Astrocyte (in vitro differentiated cells and primary cell): Measurements from ENCODE around the gene SIRT3. TPM values are rescaled to one million over a fixed set of nuclear protein-coding genes. Genes with fewer than 3 reads are reported as not detected.

Experiments
- DNase-seq: peaks from one replicate; pipeline ENCODE4 v3.0.0-alpha.2; 2010; ENCODE audit warnings: low read depth
- FAIRE-seq: peaks from 2 replicates; lab custom pipeline; 2011; peaks lifted over from hg19 to GRCh38; lab: Jason Lieb, UNC
- H2AFZ ChIP-seq: 2 replicates; pipeline ENCODE4 v1.6.0; 2012; ENCODE audit warnings: low read depth, low read length, inconsistent platforms
- H3K27ac ChIP-seq: 2 replicates; pipeline ENCODE4 v1.5.1; 2011; ENCODE audit warnings: low read depth, low read length, inconsistent platforms
- H3K27me3 ChIP-seq: 2 replicates; pipeline ENCODE4 v1.6.0; 2011; ENCODE audit warnings: low read length, inconsistent platforms; ENCODE audit not compliant: insufficient read depth
- H3K36me3 ChIP-seq: 2 replicates; pipeline ENCODE4 v1.5.1; 2011; ENCODE audit warnings: low read length, inconsistent platforms; ENCODE audit not compliant: insufficient read depth
- H3K4me1 ChIP-seq: 2 replicates; pipeline ENCODE4 v1.5.1; 2011; ENCODE audit warnings: low read length, inconsistent platforms; ENCODE audit not compliant: insufficient read depth
- H3K4me2 ChIP-seq: 2 replicates; pipeline ENCODE4 v1.6.0; 2012; ENCODE audit warnings: low read length, inconsistent platforms
- H3K4me3 ChIP-seq: 2 replicates; pipeline ENCODE4 v1.5.1; 2011; ENCODE audit warnings: low read depth, mild to moderate bottlenecking, low read length, inconsistent platforms; ENCODE audit not compliant: insufficient read depth
- H3K79me2 ChIP-seq: 2 replicates; pipeline ENCODE4 v1.6.0; 2012; ENCODE audit warnings: mild to moderate bottlenecking, low read length, inconsistent platforms; ENCODE audit not compliant: insufficient read depth
- H3K9ac ChIP-seq: 2 replicates; pipeline ENCODE4 v1.6.0; 2012; ENCODE audit warnings: mild to moderate bottlenecking, low read length, inconsistent platforms
- H3K9me3 ChIP-seq: 2 replicates; pipeline ENCODE4 v1.5.1; 2012; ENCODE audit warnings: low read depth, mild to moderate bottlenecking, low read length, inconsistent platforms; ENCODE audit not compliant: insufficient read depth
- H4K20me1 ChIP-seq: 2 replicates; pipeline ENCODE4 v1.6.0; 2012; ENCODE audit warnings: low read length, inconsistent platforms; ENCODE audit not compliant: insufficient read depth
- H3K27ac Mint-ChIP-seq: one replicate; pipeline ENCODE4 v1.8.0; 2021; ENCODE audit warnings: mild to moderate bottlenecking, mixed read lengths; ENCODE audit not compliant: unreplicated experiment
- H3K27me3 Mint-ChIP-seq: one replicate; pipeline ENCODE4 v1.8.0; 2021; ENCODE audit warnings: low read depth, mixed read lengths; ENCODE audit not compliant: unreplicated experiment
- H3K36me3 Mint-ChIP-seq: one replicate; pipeline ENCODE4 v1.8.0; 2021; ENCODE audit warnings: low read depth, mixed read lengths; ENCODE audit not compliant: unreplicated experiment
- H3K4me1 Mint-ChIP-seq: one replicate; pipeline ENCODE4 v1.8.0; 2021; ENCODE audit warnings: low read depth, mixed read lengths; ENCODE audit not compliant: unreplicated experiment
- H3K4me3 Mint-ChIP-seq: one replicate; pipeline ENCODE4 v1.8.0; 2021; ENCODE audit warnings: mild to moderate bottlenecking, moderate library complexity, mixed read lengths; ENCODE audit not compliant: unreplicated experiment
- H3K9me3 Mint-ChIP-seq: one replicate; pipeline ENCODE4 v1.8.0; 2021; ENCODE audit warnings: mild to moderate bottlenecking, mixed read lengths; ENCODE audit not compliant: unreplicated experiment
- EZH2 ChIP-seq: IDR thresholded peaks from 2 replicates; pipeline ENCODE4 v1.6.1; 2012; ENCODE audit warnings: mild to moderate bottlenecking, low read length, inconsistent platforms; ENCODE audit not compliant: insufficient read depth
- total RNA-seq: library from RNA; stranded (reverse); gene quantifications from 2 replicates; pipeline ENCODE4 v1.2.1, GENCODE V29; 2021
- TF ChIP-seq, protein P1 (sequence below): IDR thresholded peaks from 2 replicates; pipeline ENCODE4 v1.5.1; 2011; ENCODE audit warnings: low read depth, mild to moderate bottlenecking, inconsistent platforms, low read length, moderate library complexity; ENCODE audit not compliant: insufficient read depth

Gene SIRT3
- total RNA-seq, 1 donor from 2014 or later: 10.9 TPM

DNA sequence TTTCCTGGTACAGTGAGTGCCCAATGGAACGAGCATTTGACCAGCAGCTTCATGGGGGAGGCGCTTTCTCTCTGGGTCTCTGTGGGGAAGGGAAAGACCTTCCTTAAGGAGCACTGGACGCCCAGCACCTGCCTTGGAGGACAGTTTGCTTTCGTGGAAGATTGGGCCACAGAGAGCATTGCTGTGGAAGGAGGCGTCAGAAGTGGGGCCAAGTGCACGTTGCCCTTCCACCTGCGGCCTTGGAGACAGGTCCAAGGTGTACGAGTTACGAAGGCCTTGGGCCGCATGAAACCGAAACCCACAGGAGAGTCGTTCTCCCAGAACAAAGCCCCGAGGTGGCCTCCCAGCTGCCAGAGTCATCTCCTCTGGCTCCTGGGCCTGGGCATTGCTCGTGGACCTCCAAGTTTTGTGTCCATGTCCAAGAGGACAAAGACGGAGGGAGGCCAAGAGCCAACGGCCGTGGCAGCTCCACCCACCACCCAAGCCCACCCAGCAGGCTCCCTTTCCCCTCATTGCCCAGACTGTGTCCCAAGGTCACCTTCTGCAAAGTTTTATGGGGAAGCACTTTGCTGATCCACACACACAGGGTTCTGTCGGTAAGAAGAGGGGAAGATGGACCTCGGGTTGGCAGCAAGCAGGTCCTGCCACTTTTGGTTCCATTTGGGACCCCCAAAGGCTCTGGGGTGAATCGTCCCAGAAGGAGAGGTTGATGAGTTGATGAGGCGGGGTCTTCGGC lies 36.2 kb upstream of the SIRT3 start:
- H3K9me3 Mint-ChIP-seq: peaks cover 18% of the 10 kb centered on the region
- Histone ChIP-seq H3K27ac (no peak overlapping the region), H3K9ac (no peak overlapping the region), H4K20me1 (no peaks in the 10 kb centered on the region), H3K4me1 (no peaks in the 10 kb centered on the region), H3K4me3 (no peak overlapping the region), H3K9me3 (no peaks in the 10 kb centered on the region), H2AFZ (no peak overlapping the region), H3K27me3 (peaks cover 26% of the 10 kb centered on the region), H3K36me3 (no peaks in the 10 kb centered on the region), H3K4me2 (no peak overlapping the region), H3K79me2 (no peaks in the 10 kb centered on the region)
- no peak overlapping the region for H3K4me3 Mint-ChIP-seq
- no peak for TF ChIP-seq EZH2
- DNase-seq (no peak), FAIRE-seq (no peak)
- peaks cover 4% of the 10 kb centered on the region for H3K36me3 Mint-ChIP-seq
- no peaks in the 10 kb centered on the region for H3K4me1 Mint-ChIP-seq
- H3K27me3 Mint-ChIP-seq: peaks cover 29% of the 10 kb centered on the region
- H3K27ac Mint-ChIP-seq: no peak overlapping the region

DNA sequence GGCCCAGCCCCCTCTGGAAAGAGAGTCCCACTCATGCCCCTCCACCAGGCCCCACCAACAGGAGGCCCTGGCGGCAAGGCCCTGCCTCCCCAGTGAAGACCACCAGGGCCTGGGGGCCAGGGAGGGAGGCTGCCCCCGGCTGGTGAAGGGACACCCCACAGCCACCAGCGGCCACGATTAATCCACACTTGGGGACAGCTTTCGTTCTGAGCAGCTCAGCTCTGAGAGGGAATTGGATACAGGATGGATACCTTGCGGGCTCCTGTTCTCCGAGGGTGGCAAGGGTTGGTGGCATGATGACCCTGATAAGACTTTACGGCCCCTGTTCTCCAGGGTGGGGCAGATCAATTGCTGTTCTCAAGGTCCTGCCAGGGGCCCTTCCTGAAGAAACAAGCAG lies 35.2 kb upstream of the SIRT3 start:
- no peaks in the 10 kb centered on the region for H4K20me1 ChIP-seq
- FAIRE-seq (no peak), DNase-seq (no peak)
- H3K36me3 ChIP-seq: no peaks in the 10 kb centered on the region
- H3K27me3 ChIP-seq: peaks cover 22% of the 10 kb centered on the region
- no peaks in the 10 kb centered on the region for H3K4me1 Mint-ChIP-seq
- no peaks in the 10 kb centered on the region for H3K36me3 Mint-ChIP-seq
- H3K9me3 Mint-ChIP-seq: peaks cover 10% of the 10 kb centered on the region
- H3K79me2 ChIP-seq: no peaks in the 10 kb centered on the region
- no peak overlapping the region for H2AFZ ChIP-seq
- no peak overlapping the region for H3K4me3 ChIP-seq
- H3K9me3 ChIP-seq: no peaks in the 10 kb centered on the region
- H3K4me3 Mint-ChIP-seq: no peak overlapping the region
- no peak overlapping the region for H3K27ac Mint-ChIP-seq
- TF ChIP-seq EZH2: no peak
- TF ChIP-seq, protein P1, sequence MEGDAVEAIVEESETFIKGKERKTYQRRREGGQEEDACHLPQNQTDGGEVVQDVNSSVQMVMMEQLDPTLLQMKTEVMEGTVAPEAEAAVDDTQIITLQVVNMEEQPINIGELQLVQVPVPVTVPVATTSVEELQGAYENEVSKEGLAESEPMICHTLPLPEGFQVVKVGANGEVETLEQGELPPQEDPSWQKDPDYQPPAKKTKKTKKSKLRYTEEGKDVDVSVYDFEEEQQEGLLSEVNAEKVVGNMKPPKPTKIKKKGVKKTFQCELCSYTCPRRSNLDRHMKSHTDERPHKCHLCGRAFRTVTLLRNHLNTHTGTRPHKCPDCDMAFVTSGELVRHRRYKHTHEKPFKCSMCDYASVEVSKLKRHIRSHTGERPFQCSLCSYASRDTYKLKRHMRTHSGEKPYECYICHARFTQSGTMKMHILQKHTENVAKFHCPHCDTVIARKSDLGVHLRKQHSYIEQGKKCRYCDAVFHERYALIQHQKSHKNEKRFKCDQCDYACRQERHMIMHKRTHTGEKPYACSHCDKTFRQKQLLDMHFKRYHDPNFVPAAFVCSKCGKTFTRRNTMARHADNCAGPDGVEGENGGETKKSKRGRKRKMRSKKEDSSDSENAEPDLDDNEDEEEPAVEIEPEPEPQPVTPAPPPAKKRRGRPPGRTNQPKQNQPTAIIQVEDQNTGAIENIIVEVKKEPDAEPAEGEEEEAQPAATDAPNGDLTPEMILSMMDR: no peak
- H3K4me2 ChIP-seq: no peak overlapping the region
- H3K9ac ChIP-seq: no peak overlapping the region
- H3K4me1 ChIP-seq: no peaks in the 10 kb centered on the region
- H3K27me3 Mint-ChIP-seq: peaks cover 27% of the 10 kb centered on the region
- no peak overlapping the region for H3K27ac ChIP-seq

DNA sequence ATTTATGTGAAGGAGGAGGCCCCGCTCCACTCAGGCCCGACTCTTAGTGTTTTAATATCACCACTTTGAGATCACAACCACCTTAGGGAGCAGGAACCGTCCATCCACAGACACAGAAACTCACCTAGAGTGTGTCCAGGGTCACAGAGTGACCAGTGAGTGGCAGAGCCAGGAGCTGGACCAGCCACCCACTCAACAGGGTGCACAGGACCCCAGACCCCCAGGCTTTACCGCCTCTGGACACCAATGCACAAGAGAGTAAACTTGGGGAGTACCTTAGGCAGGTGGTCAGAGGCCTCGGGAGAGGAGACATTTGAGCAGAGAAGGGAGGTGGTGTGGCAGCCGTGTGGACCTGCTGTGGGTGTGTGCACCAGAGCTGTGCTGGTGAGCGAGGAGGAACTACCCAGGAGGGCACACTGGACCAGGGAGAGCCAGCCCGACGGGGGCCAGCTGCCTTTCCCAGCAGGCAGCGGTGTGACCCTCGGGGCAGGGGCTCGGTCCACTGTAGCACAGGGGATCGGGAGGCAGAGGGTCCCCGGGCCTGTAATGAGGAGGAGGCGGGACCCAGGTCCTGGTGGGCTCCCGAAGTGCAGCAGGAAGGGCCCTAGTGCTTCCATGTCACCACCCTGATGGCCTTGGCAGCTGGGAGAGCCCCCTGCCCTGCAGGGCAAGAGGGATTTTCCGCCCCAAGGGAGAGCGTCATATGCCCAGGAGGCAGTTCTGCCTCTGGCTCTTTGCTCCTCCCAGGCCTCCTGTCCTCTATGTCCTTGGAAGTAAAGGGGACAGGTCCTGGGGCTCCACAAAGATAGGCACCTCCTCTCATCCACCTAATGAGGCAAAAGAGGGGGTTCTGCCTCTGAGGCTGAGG lies 34.5 kb upstream of the SIRT3 start:
- no peak for DNase-seq
- Histone ChIP-seq H3K9ac (no peak overlapping the region), H3K36me3 (no peaks in the 10 kb centered on the region), H3K4me2 (no peak overlapping the region), H3K4me3 (no peak overlapping the region), H3K27me3 (peaks cover 19% of the 10 kb centered on the region), H2AFZ (no peak overlapping the region), H3K9me3 (no peaks in the 10 kb centered on the region), H3K79me2 (no peaks in the 10 kb centered on the region), H3K27ac (no peak overlapping the region), H3K4me1 (no peaks in the 10 kb centered on the region), H4K20me1 (no peaks in the 10 kb centered on the region)
- Mint-ChIP-seq H3K36me3 (no peaks in the 10 kb centered on the region), H3K27me3 (peaks cover 27% of the 10 kb centered on the region), H3K27ac (no peak overlapping the region), H3K9me3 (peaks cover 7% of the 10 kb centered on the region), H3K4me1 (no peaks in the 10 kb centered on the region), H3K4me3 (no peak overlapping the region)
- no peak for TF ChIP-seq EZH2
- TF ChIP-seq, protein P1: no peak
- FAIRE-seq: no peak
